Neural cell (in vitro differentiated cells): ENCODE data around the gene PIK3IP1.

Source experiments
- EZH2 ChIP-seq: fragments of 200-600, 300-800 bp; shearing (Covaris generic), sonication (generic); IDR thresholded peaks from 2 replicates; pipeline ENCODE4 v1.6.1; 2014; ENCODE audit warnings: antibody characterized with exemption, low read length, borderline replicate concordance, mild to moderate bottlenecking; ENCODE audit not compliant: insufficient read depth, poor library complexity, severe bottlenecking
- POLR2AphosphoS5 ChIP-seq: IDR thresholded peaks from 2 replicates; pipeline ENCODE4 v1.6.1; 2012
- SMC3 ChIP-seq: fragments of 450-650 bp; conservative IDR thresholded peaks from 2 replicates; pipeline ENCODE4 v1.6.1; 2014; ENCODE audit warnings: antibody characterized with exemption, mild to moderate bottlenecking, moderate library complexity; ENCODE audit not compliant: poor library complexity
- TF ChIP-seq, protein P1 (sequence below): fragments of 450-650 bp; IDR thresholded peaks from 2 replicates; pipeline ENCODE4 v1.5.1; 2014; ENCODE audit warnings: antibody characterized with exemption, mild to moderate bottlenecking, moderate library complexity; ENCODE audit not compliant: poor library complexity, severe bottlenecking

DNA sequence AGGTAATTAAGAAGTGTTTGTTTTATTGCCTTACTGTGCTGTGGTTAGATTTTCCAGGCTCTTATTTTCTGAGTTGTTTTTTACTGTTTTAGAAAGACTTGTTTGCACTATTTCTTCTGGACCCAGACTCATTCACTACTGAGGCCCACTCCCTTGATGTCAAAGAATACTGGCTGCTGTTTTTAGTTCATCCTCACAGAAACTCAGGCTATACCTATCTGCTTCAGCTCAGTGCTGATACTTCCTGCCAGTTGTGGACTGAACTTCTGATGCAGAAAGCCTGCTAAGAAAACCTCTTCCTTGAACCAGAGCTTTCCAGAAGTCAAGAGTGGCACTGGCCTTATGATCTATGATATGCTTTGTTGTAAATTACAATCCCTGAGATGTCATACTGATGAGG lies 15.9 kb upstream of the PIK3IP1 start:
- TF ChIP-seq, protein P1, sequence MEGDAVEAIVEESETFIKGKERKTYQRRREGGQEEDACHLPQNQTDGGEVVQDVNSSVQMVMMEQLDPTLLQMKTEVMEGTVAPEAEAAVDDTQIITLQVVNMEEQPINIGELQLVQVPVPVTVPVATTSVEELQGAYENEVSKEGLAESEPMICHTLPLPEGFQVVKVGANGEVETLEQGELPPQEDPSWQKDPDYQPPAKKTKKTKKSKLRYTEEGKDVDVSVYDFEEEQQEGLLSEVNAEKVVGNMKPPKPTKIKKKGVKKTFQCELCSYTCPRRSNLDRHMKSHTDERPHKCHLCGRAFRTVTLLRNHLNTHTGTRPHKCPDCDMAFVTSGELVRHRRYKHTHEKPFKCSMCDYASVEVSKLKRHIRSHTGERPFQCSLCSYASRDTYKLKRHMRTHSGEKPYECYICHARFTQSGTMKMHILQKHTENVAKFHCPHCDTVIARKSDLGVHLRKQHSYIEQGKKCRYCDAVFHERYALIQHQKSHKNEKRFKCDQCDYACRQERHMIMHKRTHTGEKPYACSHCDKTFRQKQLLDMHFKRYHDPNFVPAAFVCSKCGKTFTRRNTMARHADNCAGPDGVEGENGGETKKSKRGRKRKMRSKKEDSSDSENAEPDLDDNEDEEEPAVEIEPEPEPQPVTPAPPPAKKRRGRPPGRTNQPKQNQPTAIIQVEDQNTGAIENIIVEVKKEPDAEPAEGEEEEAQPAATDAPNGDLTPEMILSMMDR = no peak
- no peak for TF ChIP-seq POLR2AphosphoS5
- no peak for TF ChIP-seq EZH2
- TF ChIP-seq SMC3 = no peak
